HepG2 (cell line): Measurements from ENCODE around the gene SEC14L5. TPM values are rescaled to one million over a fixed set of nuclear protein-coding genes. Genes with fewer than 3 reads are reported as not detected.
A peak's percentile ranks its signal among the peaks of the same experiment; 100 is the strongest.

Experiments
- DR1 ChIP-seq: sonication (generic); formaldehyde crosslinking; IDR thresholded peaks from 2 replicates; pipeline ENCODE4 v1.8.0; 2021; ENCODE audit warnings: mild to moderate bottlenecking, missing genetic modification reagents, inconsistent platforms
- FOXP4 ChIP-seq: sonication (generic); formaldehyde crosslinking; IDR thresholded peaks from 2 replicates; pipeline ENCODE4 v1.4.0; 2020; ENCODE audit warnings: missing genetic modification reagents
- HIC2 ChIP-seq: sonication (generic); formaldehyde crosslinking; IDR thresholded peaks from 2 replicates; pipeline ENCODE4 v1.9.0; 2022; ENCODE audit warnings: low read depth, missing genetic modification reagents
- HNRNPUL1 ChIP-seq: fragments of 200-400 bp; formaldehyde crosslinking; IDR thresholded peaks from 2 replicates; pipeline ENCODE4 v1.6.1; 2017; ENCODE audit warnings: low read depth, mild to moderate bottlenecking, low read length, moderate library complexity
- MIXL1 ChIP-seq: IDR thresholded peaks from 2 replicates; pipeline ENCODE4 v1.6.1; 2016
- NR0B2 ChIP-seq: sonication (generic); formaldehyde crosslinking; IDR thresholded peaks from 2 replicates; pipeline ENCODE4 v1.4.0; 2020; ENCODE audit warnings: mild to moderate bottlenecking, missing genetic modification reagents
- PAF1 ChIP-seq: IDR thresholded peaks from 2 replicates; pipeline ENCODE4 v1.6.1; 2016; ENCODE audit warnings: missing genetic modification reagents, missing compliant biosample characterization
- SRSF9 ChIP-seq: fragments of 200-400 bp; formaldehyde crosslinking; IDR thresholded peaks from 2 replicates; pipeline ENCODE4 v1.6.1; 2018; ENCODE audit warnings: borderline replicate concordance, mild to moderate bottlenecking, low read depth, low read length; ENCODE audit not compliant: insufficient read depth, poor library complexity, severe bottlenecking
- U2AF1 ChIP-seq: fragments of 200-400 bp; formaldehyde crosslinking; optimal IDR thresholded peaks from 2 replicates; pipeline ENCODE3; 2017; ENCODE audit warnings: mild to moderate bottlenecking, low read depth, low read length
- YEATS2 ChIP-seq: sonication (generic); formaldehyde crosslinking; IDR thresholded peaks from 2 replicates; pipeline ENCODE4 v1.4.0; 2020; ENCODE audit warnings: missing genetic modification reagents, borderline replicate concordance
- ZBTB39 ChIP-seq: sonication (generic); formaldehyde crosslinking; IDR thresholded peaks from 2 replicates; pipeline ENCODE4 v1.5.0; 2020; ENCODE audit warnings: missing genetic modification reagents
- ZNF10 ChIP-seq: sonication (generic); formaldehyde crosslinking; IDR thresholded peaks from 2 replicates; pipeline ENCODE4 v1.4.0; 2020; ENCODE audit warnings: mild to moderate bottlenecking, low read depth, missing genetic modification reagents, borderline replicate concordance
- ZNF12 ChIP-seq: sonication (generic); formaldehyde crosslinking; IDR thresholded peaks from 2 replicates; pipeline ENCODE4 v1.5.0; 2020; ENCODE audit warnings: missing genetic modification reagents
- ZNF143 ChIP-seq: sonication (generic); formaldehyde crosslinking; IDR thresholded peaks from 2 replicates; pipeline ENCODE4 v1.4.0; 2020; ENCODE audit warnings: missing genetic modification reagents
- ZNF549 ChIP-seq: sonication (generic); formaldehyde crosslinking; IDR thresholded peaks from 2 replicates; pipeline ENCODE4 v1.5.0; 2020; ENCODE audit warnings: missing genetic modification reagents
- ZNF598 ChIP-seq: sonication (generic); formaldehyde crosslinking; IDR thresholded peaks from 2 replicates; pipeline ENCODE4 v1.5.1; 2020; ENCODE audit warnings: mild to moderate bottlenecking, missing genetic modification reagents, borderline replicate concordance
- ZNF761 ChIP-seq: sonication (generic); formaldehyde crosslinking; conservative IDR thresholded peaks from 2 replicates; pipeline ENCODE4 v1.4.0; 2020; ENCODE audit warnings: mild to moderate bottlenecking, missing genetic modification reagents
- ZNF781 ChIP-seq: sonication (generic); formaldehyde crosslinking; IDR thresholded peaks from 2 replicates; pipeline ENCODE4 v1.5.1; 2020; ENCODE audit warnings: borderline replicate concordance, mild to moderate bottlenecking, missing genetic modification reagents; ENCODE audit errors: not compliant biosample characterization
- ZSCAN21 ChIP-seq: sonication (generic); formaldehyde crosslinking; IDR thresholded peaks from 2 replicates; pipeline ENCODE4 v1.8.0; 2022; ENCODE audit warnings: mild to moderate bottlenecking, missing genetic modification reagents, moderate library complexity, borderline replicate concordance
- ZUFSP ChIP-seq: sonication (generic); formaldehyde crosslinking; IDR thresholded peaks from 2 replicates; pipeline ENCODE4 v1.9.0; 2021; ENCODE audit warnings: missing genetic modification reagents, mild to moderate bottlenecking, borderline replicate concordance
- polyA plus RNA-seq, 8 experiments: library from polyadenylated mRNA; depleted of rRNA in 3 of 8; stranded (reverse) in 7 of 8; unstranded in 1 of 8; fragments of >200 nt; fragmentation: Illumina TruSeq in 4 of 8; extraction: Trizol in 4 of 8; gene quantifications; 2 replicates each; pipeline versions ENCODE4 v1.2.1 to v1.2.3, GENCODE V29; 2011 to 2016; ENCODE audit warnings: low read depth in 4 of 8, missing spikeins in 1 of 8, mixed read lengths in 1 of 8; ENCODE audit not compliant: insufficient read depth in 1 of 8
- total RNA-seq, 5 experiments: library from RNA; depleted of rRNA; stranded (reverse); fragments of >200 nt; fragmentation: Illumina TruSeq; extraction: Trizol; gene quantifications; 2 replicates each; pipeline ENCODE4 v1.2.3, GENCODE V29; 2016; ENCODE audit warnings: low read depth in 1 of 5

The SEC14L5 gene
- total and polyA plus RNA-seq, 2 of the 13 experiments (the other 11 are each of a cell fraction or from before 2014, with no cell fraction given), result 0.40 to 0.42 TPM

GRCh38 chr16:5033256-5034166 is 75.4 kb downstream of the SEC14L5 start, which contains the start of gene NAGPA (continued):
- TF ChIP-seq HNRNPUL1 (no peak), YEATS2 (peak; percentile 88), SRSF9 (no peak), ZSCAN21 (CRISPR knock-in tag) (peak; percentile 98), HIC2 (peak; percentile 70), ZBTB39 (peak; percentile 91), ZNF761 (CRISPR knock-in tag) (peak; percentile 68; the same call in 1 of the 2 replicates), FOXP4 (peak; percentile 74), ZUFSP (CRISPR knock-in tag) (peak; percentile 93; the same call in 1 of the 2 replicates), NR0B2 (CRISPR knock-in tag) (peak; percentile 74), U2AF1 (no peak), DR1 (peak; percentile 83; the same call in 1 of the 2 replicates), PAF1 (no peak), ZNF143 (peak; percentile 74), ZNF781 (CRISPR knock-in tag) (peak; percentile 79), ZNF549 (CRISPR knock-in tag) (no peak; the same call in 1 of the 2 replicates), MIXL1 (CRISPR knock-in tag) (peak; percentile 87), ZNF12 (CRISPR knock-in tag) (peak; percentile 77; the same call in 1 of the 2 replicates), ZNF598 (peak; percentile 43; the same call in 1 of the 2 replicates), ZNF10 (CRISPR knock-in tag) (no peak)
